ENCODE data around the gene PURB. TPM values are rescaled to one million over a fixed set of nuclear protein-coding genes. Genes with fewer than 3 reads are reported as not detected.

PURB gene
- total RNA-seq (2014; rRNA removed; shearing (Covaris generic)) (25.9 and 27.1 TPM in 2 replicates), polyA plus RNA-seq (2016; fragmentation: Nextera tagmentation; extraction: Ambion mirVana) (3.1 and 3.4 TPM in 2 replicates)
- long read RNA-seq = 0 reads

GRCh38 chr7:44885394-44886317, at the start of gene PURB:
TSS of gene PURB (minus strand) at chr7:44885530. CDS start at chr7:44885348, 182 bp downstream.
- peak within 1 kb of the TSS; percentile 99 for H3K27ac Mint-ChIP-seq
- Histone ChIP-seq H3K4me1 (ENCODE audit: insufficient read depth) (peaks cover 29% of the 10 kb centered on the region), H3K79me2 (replicated peaks; ENCODE audit: insufficient read depth) (peaks cover 45% of the 10 kb centered on the region)

GRCh38 chr7:44935016-44935415, 49.7 kb upstream of the PURB start:
- DNase-seq (ENCODE audit: low spot score) (no peak), ATAC-seq (peak; percentile 50)
- H3K27ac Mint-ChIP-seq = no peak overlapping the region
- Histone ChIP-seq H3F3A (replicated peaks; ENCODE audit: low read depth) (no peaks in the 10 kb centered on the region), H3K27ac (ENCODE audit: low read depth) (no peak overlapping the region), H3K4me3 (no peak overlapping the region), H3K27me3 (ENCODE audit: insufficient read depth) (no peaks in the 10 kb centered on the region), H4K20me1 (replicated peaks; ENCODE audit: insufficient read depth) (no peaks in the 10 kb centered on the region), H3K9me2 (ENCODE audit: insufficient read depth) (no peaks in the 10 kb centered on the region), H2AFZ (no peak overlapping the region), H3K4me1 (ENCODE audit: insufficient read depth) (peaks cover 8% of the 10 kb centered on the region; the same call in 1 of the 2 replicates), H3K4me2 (no peak overlapping the region), H3K36me3 (ENCODE audit: insufficient read depth) (no peaks in the 10 kb centered on the region), H3K79me2 (replicated peaks; ENCODE audit: insufficient read depth) (no peaks in the 10 kb centered on the region)
- H3K9me3 Mint-ChIP-seq = no peaks in the 10 kb centered on the region
- peaks cover 4% of the 10 kb centered on the region; the same call in 2 of the 3 replicates for H3K4me1 Mint-ChIP-seq
- H3K4me3 Mint-ChIP-seq = no peak overlapping the region
- H3K27me3 Mint-ChIP-seq (ENCODE audit: insufficient read depth, low read depth, poor library complexity) = no peaks in the 10 kb centered on the region
- H3K36me3 Mint-ChIP-seq (ENCODE audit: low read depth) = no peaks in the 10 kb centered on the region
- no peak for TF ChIP-seq ETS1 (IDR thresholded peaks at IDR 0.05)
- no peak for TF ChIP-seq STAT1 (IDR thresholded peaks at IDR 0.05; ENCODE audit: unreplicated experiment)
- TF ChIP-seq EZH2 (IDR thresholded peaks at IDR 0.05; ENCODE audit: low read depth, unreplicated experiment) = no peak
- TF ChIP-seq POLR2AphosphoS5 (IDR thresholded peaks at IDR 0.05; ENCODE audit: low read depth) = no peak
- TF ChIP-seq ZNF114 (CRISPR knock-in tag; IDR thresholded peaks at IDR 0.05) = no peak
- no peak for TF ChIP-seq EZH2phosphoT487 (IDR thresholded peaks at IDR 0.05; ENCODE audit: unreplicated experiment)
- TF ChIP-seq, protein P1, sequence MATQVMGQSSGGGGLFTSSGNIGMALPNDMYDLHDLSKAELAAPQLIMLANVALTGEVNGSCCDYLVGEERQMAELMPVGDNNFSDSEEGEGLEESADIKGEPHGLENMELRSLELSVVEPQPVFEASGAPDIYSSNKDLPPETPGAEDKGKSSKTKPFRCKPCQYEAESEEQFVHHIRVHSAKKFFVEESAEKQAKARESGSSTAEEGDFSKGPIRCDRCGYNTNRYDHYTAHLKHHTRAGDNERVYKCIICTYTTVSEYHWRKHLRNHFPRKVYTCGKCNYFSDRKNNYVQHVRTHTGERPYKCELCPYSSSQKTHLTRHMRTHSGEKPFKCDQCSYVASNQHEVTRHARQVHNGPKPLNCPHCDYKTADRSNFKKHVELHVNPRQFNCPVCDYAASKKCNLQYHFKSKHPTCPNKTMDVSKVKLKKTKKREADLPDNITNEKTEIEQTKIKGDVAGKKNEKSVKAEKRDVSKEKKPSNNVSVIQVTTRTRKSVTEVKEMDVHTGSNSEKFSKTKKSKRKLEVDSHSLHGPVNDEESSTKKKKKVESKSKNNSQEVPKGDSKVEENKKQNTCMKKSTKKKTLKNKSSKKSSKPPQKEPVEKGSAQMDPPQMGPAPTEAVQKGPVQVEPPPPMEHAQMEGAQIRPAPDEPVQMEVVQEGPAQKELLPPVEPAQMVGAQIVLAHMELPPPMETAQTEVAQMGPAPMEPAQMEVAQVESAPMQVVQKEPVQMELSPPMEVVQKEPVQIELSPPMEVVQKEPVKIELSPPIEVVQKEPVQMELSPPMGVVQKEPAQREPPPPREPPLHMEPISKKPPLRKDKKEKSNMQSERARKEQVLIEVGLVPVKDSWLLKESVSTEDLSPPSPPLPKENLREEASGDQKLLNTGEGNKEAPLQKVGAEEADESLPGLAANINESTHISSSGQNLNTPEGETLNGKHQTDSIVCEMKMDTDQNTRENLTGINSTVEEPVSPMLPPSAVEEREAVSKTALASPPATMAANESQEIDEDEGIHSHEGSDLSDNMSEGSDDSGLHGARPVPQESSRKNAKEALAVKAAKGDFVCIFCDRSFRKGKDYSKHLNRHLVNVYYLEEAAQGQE (IDR thresholded peaks at IDR 0.05; ENCODE audit: unreplicated experiment) = no peak

More at GRCh38 chr7:44885394-44886317, at the start of gene PURB:
- peaks cover 11% of the 10 kb centered on the region for H3K27me3 Mint-ChIP-seq (ENCODE audit: insufficient read depth, low read depth, poor library complexity)
- Histone ChIP-seq H2AFZ (peak within 1 kb of the TSS; percentile 97), H3K4me2 (peak within 1 kb of the TSS; percentile 99), H3K36me3 (ENCODE audit: insufficient read depth) (peaks cover 5% of the 10 kb centered on the region; the same call in 1 of the 2 replicates), H3K9me2 (ENCODE audit: insufficient read depth) (no peaks in the 10 kb centered on the region), H4K20me1 (replicated peaks; ENCODE audit: insufficient read depth) (peaks cover 29% of the 10 kb centered on the region), H3F3A (replicated peaks; ENCODE audit: low read depth) (peaks cover 13% of the 10 kb centered on the region; the same call in 1 of the 2 replicates), H3K4me3 (peak within 1 kb of the TSS; percentile 98), H3K27ac (ENCODE audit: low read depth) (peak within 1 kb of the TSS; percentile 99), H3K27me3 (ENCODE audit: insufficient read depth) (no peaks in the 10 kb centered on the region)
- H3K4me1 Mint-ChIP-seq = peaks cover 32% of the 10 kb centered on the region; the same call in 2 of the 3 replicates
- DNase-seq (ENCODE audit: low spot score) (peak; percentile 96), ATAC-seq (peak; percentile 87)
- peaks cover 20% of the 10 kb centered on the region for H3K36me3 Mint-ChIP-seq (ENCODE audit: low read depth)
- H3K9me3 Mint-ChIP-seq = peaks cover 4% of the 10 kb centered on the region; the same call in 1 of the 3 replicates
- peak within 1 kb of the TSS; percentile 92 for H3K4me3 Mint-ChIP-seq
- peak; percentile 99 for TF ChIP-seq CREB1 (CRISPR knock-in tag; IDR thresholded peaks at IDR 0.05; ENCODE audit: low read depth)
- TF ChIP-seq NANOG (IDR thresholded peaks at IDR 0.05; ENCODE audit: borderline replicate concordance) = no peak
- TF ChIP-seq ETS1 (IDR thresholded peaks at IDR 0.05) = peak; percentile 69; the same call in 1 of the 2 replicates
- TF ChIP-seq, protein P1 (IDR thresholded peaks at IDR 0.05; ENCODE audit: unreplicated experiment) = no peak
- TF ChIP-seq POLR2AphosphoS5 (IDR thresholded peaks at IDR 0.05; ENCODE audit: low read depth) = peak; percentile 75

Data from GM23338 (cell line).